Left ventricle myocardium inferior (tissue), 1 donor: ENCODE measurements around the gene WDR76. TPM values are rescaled to one million over a fixed set of nuclear protein-coding genes. Genes with fewer than 3 reads are reported as not detected.

Experiments
- DNase-seq: peaks from one replicate; pipeline ENCODE4 v3.0.0-alpha.2; 2020
- H3K27ac ChIP-seq: fragments of 200-600 bp; replicated peaks from 2 replicates; pipeline ENCODE4 v1.8.0; 2021
- H3K27me3 ChIP-seq: fragments of 200-600 bp; 2 replicates; pipeline ENCODE4 v1.8.0; 2021; ENCODE audit warnings: low read depth
- H3K36me3 ChIP-seq: fragments of 200-600 bp; 2 replicates; pipeline ENCODE4 v1.8.0; 2021
- H3K4me1 ChIP-seq: fragments of 200-600 bp; 2 replicates; pipeline ENCODE4 v1.8.0; 2021
- H3K4me3 ChIP-seq: fragments of 200-600 bp; 2 replicates; pipeline ENCODE4 v1.8.0; 2021; ENCODE audit warnings: mild to moderate bottlenecking, moderate library complexity
- H3K9me3 ChIP-seq: fragments of 200-600 bp; replicated peaks from 2 replicates; pipeline ENCODE4 v1.8.0; 2021
- intact Hi-C: fragments of 100-400 bp; cut with micrococcal nuclease; formaldehyde crosslinking; loops from one replicate; pipeline ENCODE4 v1.11.0; 2022
- total RNA-seq: library from RNA; stranded (reverse); fragmentation: NEBNext Ultra II Directional; extraction: Animal tissue kit (Norgen Biotek cat#: 25700); gene quantifications from one replicate; pipeline ENCODE4 v1.2.1, GENCODE V29; 2021
- TF ChIP-seq, protein P1 (sequence below): fragments of 200-600 bp; IDR thresholded peaks from 2 replicates; pipeline ENCODE4 v1.8.0; 2021; ENCODE audit warnings: antibody characterized with exemption, mild to moderate bottlenecking, borderline replicate concordance
- donor health status: DM: no; HTN: yes; CAD: no; lungs with severe emphysema.

WDR76 gene
- total RNA-seq, 1 donor from 2014 or later: 1.8 TPM

DNA sequence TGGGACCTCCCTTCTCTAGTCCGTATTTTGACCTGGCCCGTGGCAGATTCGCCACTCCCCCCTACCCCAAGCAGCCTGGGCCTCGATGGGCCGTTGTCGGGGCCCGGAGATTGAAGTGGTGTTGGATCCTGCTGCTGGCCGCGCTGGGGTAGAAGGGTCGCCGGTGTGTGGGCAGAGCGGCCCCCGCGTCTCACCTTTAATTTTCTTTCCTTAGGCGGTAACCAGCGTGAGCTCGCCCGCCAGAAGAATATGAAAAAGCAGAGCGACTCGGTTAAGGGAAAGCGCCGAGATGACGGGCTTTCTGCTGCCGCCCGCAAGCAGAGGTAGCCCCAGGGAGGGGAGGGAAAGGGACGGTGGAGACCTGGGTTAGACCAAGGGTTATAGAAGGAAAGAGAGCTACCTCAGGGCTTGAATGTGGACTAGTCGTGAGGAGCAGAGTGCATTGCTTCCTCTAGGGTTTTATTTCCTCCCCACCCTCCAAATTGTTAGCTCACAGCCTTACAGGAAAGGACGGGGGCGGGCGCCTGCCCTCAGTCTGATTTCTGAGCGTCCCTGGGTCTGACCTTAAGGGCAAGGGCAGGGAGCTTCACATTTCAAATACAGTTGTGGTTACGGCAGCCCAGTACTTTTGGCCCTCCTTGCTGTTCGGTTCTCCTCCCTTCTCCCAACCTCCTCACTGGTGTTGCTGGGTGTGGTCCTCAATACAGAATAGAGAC, 33.9 kb upstream of the WDR76 start:
- Histone ChIP-seq H3K27ac (peak overlapping the region; percentile 99), H3K4me1 (peaks cover 62% of the 10 kb centered on the region), H3K27me3 (no peaks in the 10 kb centered on the region), H3K9me3 (no peaks in the 10 kb centered on the region), H3K4me3 (peak overlapping the region; percentile 98), H3K36me3 (peaks cover 42% of the 10 kb centered on the region)
- no peak for DNase-seq
- TF ChIP-seq, protein P1, sequence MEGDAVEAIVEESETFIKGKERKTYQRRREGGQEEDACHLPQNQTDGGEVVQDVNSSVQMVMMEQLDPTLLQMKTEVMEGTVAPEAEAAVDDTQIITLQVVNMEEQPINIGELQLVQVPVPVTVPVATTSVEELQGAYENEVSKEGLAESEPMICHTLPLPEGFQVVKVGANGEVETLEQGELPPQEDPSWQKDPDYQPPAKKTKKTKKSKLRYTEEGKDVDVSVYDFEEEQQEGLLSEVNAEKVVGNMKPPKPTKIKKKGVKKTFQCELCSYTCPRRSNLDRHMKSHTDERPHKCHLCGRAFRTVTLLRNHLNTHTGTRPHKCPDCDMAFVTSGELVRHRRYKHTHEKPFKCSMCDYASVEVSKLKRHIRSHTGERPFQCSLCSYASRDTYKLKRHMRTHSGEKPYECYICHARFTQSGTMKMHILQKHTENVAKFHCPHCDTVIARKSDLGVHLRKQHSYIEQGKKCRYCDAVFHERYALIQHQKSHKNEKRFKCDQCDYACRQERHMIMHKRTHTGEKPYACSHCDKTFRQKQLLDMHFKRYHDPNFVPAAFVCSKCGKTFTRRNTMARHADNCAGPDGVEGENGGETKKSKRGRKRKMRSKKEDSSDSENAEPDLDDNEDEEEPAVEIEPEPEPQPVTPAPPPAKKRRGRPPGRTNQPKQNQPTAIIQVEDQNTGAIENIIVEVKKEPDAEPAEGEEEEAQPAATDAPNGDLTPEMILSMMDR: peak; percentile 26
- intact Hi-C loops: no loop called here

DNA sequence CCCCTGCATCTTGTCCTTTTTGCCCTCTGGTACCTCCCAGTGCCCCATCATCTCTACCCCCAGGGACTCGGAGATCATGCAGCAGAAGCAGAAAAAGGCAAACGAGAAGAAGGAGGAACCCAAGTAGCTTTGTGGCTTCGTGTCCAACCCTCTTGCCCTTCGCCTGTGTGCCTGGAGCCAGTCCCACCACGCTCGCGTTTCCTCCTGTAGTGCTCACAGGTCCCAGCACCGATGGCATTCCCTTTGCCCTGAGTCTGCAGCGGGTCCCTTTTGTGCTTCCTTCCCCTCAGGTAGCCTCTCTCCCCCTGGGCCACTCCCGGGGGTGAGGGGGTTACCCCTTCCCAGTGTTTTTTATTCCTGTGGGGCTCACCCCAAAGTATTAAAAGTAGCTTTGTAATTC, 33.2 kb upstream of the WDR76 start:
- Histone ChIP-seq H3K4me1 (peaks cover 69% of the 10 kb centered on the region), H3K27me3 (no peaks in the 10 kb centered on the region), H3K27ac (peak overlapping the region; percentile 99), H3K9me3 (no peaks in the 10 kb centered on the region), H3K4me3 (peak overlapping the region; percentile 98), H3K36me3 (peaks cover 44% of the 10 kb centered on the region)
- TF ChIP-seq, protein P1: no peak
- DNase-seq: no peak
- intact Hi-C loops: no loop called here

DNA sequence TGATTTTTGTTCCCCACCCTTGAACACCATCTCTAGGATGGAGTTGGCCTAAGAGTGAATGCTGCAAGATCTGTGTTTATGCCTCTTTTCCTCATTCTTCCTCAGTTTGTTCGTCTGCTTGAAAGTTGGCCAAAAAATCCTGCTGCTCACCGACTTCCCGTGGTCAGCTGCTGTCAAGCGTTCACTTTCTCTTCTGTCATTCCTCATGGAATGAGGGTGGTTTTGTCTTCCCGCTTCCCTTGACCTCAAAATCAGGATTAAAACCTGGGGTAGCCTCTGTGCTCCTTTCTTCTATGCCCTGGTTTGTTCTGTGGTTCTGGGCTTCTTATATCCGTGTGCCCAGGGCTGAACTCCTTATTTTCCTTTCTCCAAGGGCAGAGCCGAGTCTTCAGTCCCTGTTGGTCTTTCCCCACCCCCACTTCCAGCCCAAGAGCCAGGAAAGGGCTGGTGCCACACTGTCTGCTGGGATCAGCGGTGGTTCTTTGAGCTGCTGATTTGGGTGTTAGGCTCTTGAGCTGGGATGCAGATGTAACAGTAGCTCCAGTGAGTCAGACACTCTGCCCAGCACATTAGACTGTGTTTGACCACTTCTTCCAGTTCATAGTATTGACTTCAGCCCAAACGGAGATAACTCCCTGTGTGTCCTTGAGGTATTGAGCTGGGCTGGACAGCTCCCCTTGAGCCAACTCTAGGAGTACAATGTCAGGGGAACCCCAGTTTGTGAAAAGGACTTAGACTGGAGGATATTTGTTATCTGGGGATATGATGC, 32.3 kb upstream of the WDR76 start:
- no peaks in the 10 kb centered on the region for H3K27me3 ChIP-seq
- TF ChIP-seq, protein P1: no peak
- H3K9me3 ChIP-seq: no peaks in the 10 kb centered on the region
- H3K36me3 ChIP-seq: peaks cover 53% of the 10 kb centered on the region
- intact Hi-C loops: no loop called here
- H3K4me1 ChIP-seq: peaks cover 77% of the 10 kb centered on the region
- peak overlapping the region; percentile 98 for H3K4me3 ChIP-seq
- H3K27ac ChIP-seq: peak overlapping the region; percentile 99
- DNase-seq: no peak

DNA sequence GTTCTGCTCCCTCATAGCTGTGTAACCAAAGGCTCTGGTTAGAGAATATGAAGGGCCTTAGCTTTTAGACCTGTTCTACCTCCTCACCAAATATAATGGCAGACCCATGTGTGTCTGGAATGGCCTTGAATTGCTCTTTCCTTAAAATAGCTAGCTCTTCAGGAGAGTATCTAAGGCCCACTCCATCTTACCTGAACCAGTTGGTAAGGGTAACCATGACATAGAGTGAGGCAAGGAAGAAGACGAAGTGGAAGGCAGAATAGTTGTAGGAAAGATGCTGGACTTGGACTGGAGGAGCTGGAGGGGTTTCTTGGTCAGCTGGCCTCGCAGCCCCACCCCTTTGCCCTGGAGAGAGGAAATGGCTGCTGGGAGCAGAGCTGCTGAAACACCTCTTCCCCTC, 31.6 kb upstream of the WDR76 start:
- H3K4me1 ChIP-seq: peaks cover 85% of the 10 kb centered on the region
- H3K4me3 ChIP-seq: peak overlapping the region; percentile 98
- intact Hi-C loops: no loop called here
- no peak for DNase-seq
- H3K27ac ChIP-seq: peak overlapping the region; percentile 99
- peaks cover 56% of the 10 kb centered on the region for H3K36me3 ChIP-seq
- TF ChIP-seq, protein P1: no peak
- H3K9me3 ChIP-seq: no peaks in the 10 kb centered on the region
- no peaks in the 10 kb centered on the region for H3K27me3 ChIP-seq

DNA sequence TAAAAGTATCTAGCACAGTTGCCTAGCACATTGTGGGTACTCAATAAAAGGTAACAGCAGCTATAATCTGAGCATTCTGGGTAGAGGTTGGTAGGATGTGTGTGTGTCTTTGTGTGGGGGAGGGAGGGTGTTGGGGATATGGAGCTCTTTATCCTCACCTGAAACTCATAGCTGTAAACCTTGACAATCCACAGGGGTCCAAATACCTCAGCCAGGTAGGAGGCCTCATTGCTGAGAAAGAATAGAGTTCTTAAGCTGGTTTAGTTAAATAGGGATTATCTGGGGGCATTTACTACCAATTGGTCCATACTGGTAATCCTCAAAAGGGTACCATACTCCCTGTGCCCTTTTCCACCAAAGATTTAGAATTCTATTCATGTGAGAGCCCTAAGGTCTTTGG, 30.8 kb upstream of the WDR76 start:
- H3K4me1 ChIP-seq: peaks cover 91% of the 10 kb centered on the region
- no peaks in the 10 kb centered on the region for H3K27me3 ChIP-seq
- no peak overlapping the region for H3K4me3 ChIP-seq
- H3K9me3 ChIP-seq: no peaks in the 10 kb centered on the region
- TF ChIP-seq, protein P1: no peak
- H3K27ac ChIP-seq: peak overlapping the region; percentile 99
- peaks cover 56% of the 10 kb centered on the region for H3K36me3 ChIP-seq
- DNase-seq: no peak
- intact Hi-C loops: no loop called here
